Gastrocnemius medialis (tissue), 4 donors: ENCODE results near the gene PDS5A.

Experiments
- POLR2A ChIP-seq, 2 donors: fragments of 450-650 bp; IDR thresholded peaks; one replicate each; pipeline ENCODE4 v1.6.1; 2017; ENCODE audit warnings: antibody characterized with exemption in 2 of 2, mild to moderate bottlenecking in 2 of 2, moderate library complexity in 2 of 2
- TF ChIP-seq, protein P1 (sequence below), 5 experiments: fragments of 450-650 bp in 3 of 5; fragments of 200-600 bp in 2 of 5; sonication (generic) in 2 of 5; IDR thresholded peaks in 4 of 5; conservative IDR thresholded peaks in 1 of 5; 1 replicate in 4 of 5; 2 replicates in 1 of 5; pipeline ENCODE4 v1.5.1; 2016 to 2019; ENCODE audit warnings: antibody characterized with exemption in 5 of 5, mild to moderate bottlenecking in 3 of 5, moderate library complexity in 3 of 5

DNA sequence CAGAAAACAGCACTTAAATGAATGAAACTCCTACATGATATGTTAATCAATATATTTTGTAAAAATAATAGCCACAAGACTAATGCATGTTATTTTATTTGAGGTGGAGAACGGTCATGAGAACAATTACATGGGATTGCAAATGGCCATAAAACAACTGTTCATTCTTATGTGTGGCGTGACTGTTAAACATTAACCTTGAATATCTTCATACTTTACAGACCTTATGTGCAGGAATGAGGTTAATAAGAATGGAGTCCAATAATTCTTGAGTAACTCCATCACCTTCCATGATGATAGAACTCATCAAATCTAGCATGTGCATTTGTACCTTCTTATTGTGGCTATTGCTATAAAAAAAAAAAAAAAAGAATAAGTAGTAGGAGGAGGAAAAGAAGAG lies 55.3 kb downstream of the PDS5A start:
- TF ChIP-seq, protein P1, sequence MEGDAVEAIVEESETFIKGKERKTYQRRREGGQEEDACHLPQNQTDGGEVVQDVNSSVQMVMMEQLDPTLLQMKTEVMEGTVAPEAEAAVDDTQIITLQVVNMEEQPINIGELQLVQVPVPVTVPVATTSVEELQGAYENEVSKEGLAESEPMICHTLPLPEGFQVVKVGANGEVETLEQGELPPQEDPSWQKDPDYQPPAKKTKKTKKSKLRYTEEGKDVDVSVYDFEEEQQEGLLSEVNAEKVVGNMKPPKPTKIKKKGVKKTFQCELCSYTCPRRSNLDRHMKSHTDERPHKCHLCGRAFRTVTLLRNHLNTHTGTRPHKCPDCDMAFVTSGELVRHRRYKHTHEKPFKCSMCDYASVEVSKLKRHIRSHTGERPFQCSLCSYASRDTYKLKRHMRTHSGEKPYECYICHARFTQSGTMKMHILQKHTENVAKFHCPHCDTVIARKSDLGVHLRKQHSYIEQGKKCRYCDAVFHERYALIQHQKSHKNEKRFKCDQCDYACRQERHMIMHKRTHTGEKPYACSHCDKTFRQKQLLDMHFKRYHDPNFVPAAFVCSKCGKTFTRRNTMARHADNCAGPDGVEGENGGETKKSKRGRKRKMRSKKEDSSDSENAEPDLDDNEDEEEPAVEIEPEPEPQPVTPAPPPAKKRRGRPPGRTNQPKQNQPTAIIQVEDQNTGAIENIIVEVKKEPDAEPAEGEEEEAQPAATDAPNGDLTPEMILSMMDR (IDR thresholded peaks at IDR 0.05 in 4 of 5, conservative IDR thresholded peaks at IDR 0.05 in 1 of 5): no peak
- no peak for TF ChIP-seq POLR2A (IDR thresholded peaks at IDR 0.05)
